Tracheal epithelial cell (primary cell): Measurements from ENCODE around the gene ARL6IP6. TPM values are rescaled to one million over a fixed set of nuclear protein-coding genes. Genes with fewer than 3 reads are reported as not detected.

Experiments used
- total RNA-seq: library from RNA; depleted of rRNA; stranded (reverse); fragments of >200 nt; gene quantifications from 2 replicates; pipeline ENCODE4 v1.2.1, GENCODE V29; 2014

ARL6IP6 gene
- total RNA-seq: 38.2 and 52.1 TPM in 2 replicates

DNA sequence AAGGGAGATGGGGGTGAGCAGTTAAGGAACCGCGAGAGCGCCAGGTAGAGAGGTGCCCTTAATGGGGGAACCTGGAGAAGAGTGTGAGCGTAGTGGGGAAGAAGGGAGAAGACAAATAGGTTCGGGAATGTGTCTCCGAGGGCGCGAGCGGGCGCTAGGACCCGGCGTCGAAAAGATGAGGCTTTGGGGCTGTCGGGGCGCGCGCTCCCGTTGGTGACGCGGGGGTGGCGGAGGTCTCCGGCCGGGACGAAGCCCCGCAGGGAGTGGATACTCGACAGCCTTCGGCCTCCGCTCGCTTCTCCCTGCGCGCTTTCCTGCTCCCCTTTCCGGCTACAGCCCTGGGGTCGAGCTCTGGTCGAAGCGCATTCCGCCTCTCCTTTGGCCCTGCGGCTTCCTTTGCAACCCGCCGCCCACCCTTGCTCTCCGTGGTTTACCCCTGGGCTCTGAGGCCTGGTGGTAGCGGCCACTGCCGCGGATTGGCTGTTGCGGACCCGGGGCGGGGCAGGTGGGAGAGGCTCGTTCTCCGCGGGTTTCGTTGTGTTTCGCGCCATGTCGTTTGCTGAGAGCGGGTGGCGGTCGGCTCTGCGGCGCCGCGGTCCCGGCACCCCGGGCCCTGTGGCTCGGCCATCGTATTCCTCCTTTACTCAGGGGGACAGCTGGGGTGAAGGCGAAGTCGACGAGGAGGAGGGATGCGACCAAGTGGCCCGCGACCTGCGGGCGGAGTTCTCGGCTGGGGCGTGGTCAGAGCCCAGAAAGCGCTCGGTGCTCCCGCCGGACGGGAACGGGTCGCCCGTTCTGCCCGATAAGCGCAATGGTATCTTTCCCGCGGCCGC, at the start of gene ARL6IP6:
ARL6IP6 (plus strand) TSS at position 545 of the 833 bp plus-strand sequence; CDS start at position 550, 5 bp downstream.

DNA sequence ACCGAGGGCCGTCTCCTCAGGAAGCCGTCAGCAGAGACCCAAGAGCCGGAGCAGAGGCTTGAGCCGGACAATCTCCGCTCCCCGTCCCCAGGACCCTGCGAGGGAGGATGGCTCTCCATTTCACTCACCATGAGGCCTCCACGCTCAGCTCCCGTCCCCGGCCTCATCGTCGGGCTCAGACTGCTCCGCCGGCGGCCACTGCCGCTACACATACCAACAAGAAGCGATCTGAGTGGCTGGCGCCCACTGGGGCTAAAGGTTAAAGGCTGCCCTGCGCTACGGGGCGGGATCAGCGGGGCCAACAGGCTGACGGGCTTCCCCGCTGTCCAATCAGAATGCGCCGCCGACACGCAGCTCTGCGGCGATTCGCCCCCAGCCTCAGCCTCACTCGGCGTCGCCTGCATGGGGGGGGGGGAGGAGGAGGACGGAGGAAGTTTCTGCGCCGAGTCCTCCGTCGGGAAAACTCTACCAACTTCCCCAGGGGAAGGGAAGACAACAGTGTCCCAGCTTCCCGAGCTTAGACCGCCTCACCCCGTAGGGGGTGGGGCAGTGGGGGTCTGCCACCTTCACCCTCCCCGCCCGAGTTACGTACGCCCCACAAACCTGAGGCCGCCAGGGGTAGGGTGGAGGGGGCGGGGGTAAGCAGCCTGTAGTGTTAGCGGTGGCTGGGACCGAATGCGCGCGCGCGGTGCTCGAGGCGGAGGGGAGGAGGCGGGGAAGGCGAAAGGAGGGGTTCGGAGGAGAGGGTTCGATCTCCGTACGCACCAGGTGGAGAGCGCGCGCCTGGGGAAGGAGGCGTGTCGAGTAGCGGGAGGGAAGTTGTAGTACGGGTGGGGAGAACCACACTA, 968 bp upstream of the ARL6IP6 start, which contains the start of gene PRPF40A:
PRPF40A (minus strand) TSS at position 234 of the 848 bp plus-strand sequence; CDS start at position 212, 22 bp downstream.

Other genes starting within 250 kb of the ARL6IP6 start
- 130 and 143 TPM in 2 replicates for gene PRPF40A, start 1.2 kb upstream of the ARL6IP6 start, total RNA-seq